Mesenteric fat pad (tissue), 1 donor: Measurements from ENCODE around the gene ATCAY. TPM values are rescaled to one million over a fixed set of nuclear protein-coding genes. Genes with fewer than 3 reads are reported as not detected.
"Not testable (repeated sequence)": the region's sequence is repeated elsewhere in the genome, so short reads cannot be mapped to it uniquely, and the experiment has no call there.

Source experiments
- DNase-seq: peaks from one replicate; pipeline ENCODE4 v3.0.0-alpha.2; 2020; ENCODE audit warnings: low spot score
- total RNA-seq: library from RNA; stranded (reverse); fragmentation: NEBNext Ultra II Directional; extraction: Animal tissue kit (Norgen Biotek cat#: 25700); gene quantifications from one replicate; pipeline ENCODE4 v1.2.1, GENCODE V29; 2021
- donor health status: DM: yes; HTN: yes; CAD: no.

The ATCAY gene
- total RNA-seq, 1 donor from 2014 or later, result not detected

- no peak for DNase-seq
Observed at GRCh38 chr19:3945838-3946237, 65.4 kb downstream of the ATCAY start.

GRCh38 chr19:3947316-3947933 lies 66.9 kb downstream of the ATCAY start:
- not testable (repeated sequence) for DNase-seq

GRCh38 chr19:3949294-3949693 lies 68.8 kb downstream of the ATCAY start:
- no peak for DNase-seq

- no peak for DNase-seq
Observed at GRCh38 chr19:3949997-3950859, 69.7 kb downstream of the ATCAY start.

GRCh38 chr19:3950871-3951861 lies 70.7 kb downstream of the ATCAY start:
- no peak for DNase-seq

GRCh38 chr19:3952755-3953276 lies 72.3 kb downstream of the ATCAY start:
- not testable (repeated sequence) for DNase-seq

- DNase-seq, result no peak
Observed at GRCh38 chr19:3954107-3954506, 73.6 kb downstream of the ATCAY start.

GRCh38 chr19:3955276-3955675 lies 74.8 kb downstream of the ATCAY start:
- not testable (repeated sequence) for DNase-seq

- no peak for DNase-seq
Observed at GRCh38 chr19:3955688-3956087, 75.2 kb downstream of the ATCAY start.

GRCh38 chr19:3958836-3959765 lies 78.6 kb downstream of the ATCAY start:
- no peak for DNase-seq

- DNase-seq, result no peak
Observed at GRCh38 chr19:3959766-3960131, 79.3 kb downstream of the ATCAY start.

- DNase-seq, result no peak
Observed at GRCh38 chr19:3961007-3961406, 80.5 kb downstream of the ATCAY start.

GRCh38 chr19:3963458-3964255 lies 83.2 kb downstream of the ATCAY start:
- no peak for DNase-seq

GRCh38 chr19:3964256-3965194 lies 84.0 kb downstream of the ATCAY start:
- no peak for DNase-seq

- no peak for DNase-seq
Observed at GRCh38 chr19:3966051-3967017, 85.8 kb downstream of the ATCAY start.

GRCh38 chr19:3967983-3968382 lies 87.5 kb downstream of the ATCAY start:
- not testable (repeated sequence) for DNase-seq
